NCI-H345 (cell line): ENCODE data around the gene GINS3.
"Not testable (repeated sequence)": the region's sequence is repeated elsewhere in the genome, so short reads cannot be mapped to it uniquely, and the experiment has no call there.

Experiments
- DNase-seq: peaks from one replicate; lab custom pipeline; 2025; lab: John Stamatoyannopoulos, UW

The GINS3 gene

GRCh38 chr16:58389724-58390123 lies 2.5 kb upstream of the GINS3 start:
- no peak for DNase-seq

- no peak for DNase-seq
These were observed 850 bp downstream of the GINS3 start for GRCh38 chr16:58393138-58393504.

- DNase-seq = not testable (repeated sequence)
These were observed 4.6 kb downstream of the GINS3 start for GRCh38 chr16:58396897-58397296.

- DNase-seq = no peak
These were observed 7.7 kb downstream of the GINS3 start for GRCh38 chr16:58399718-58400633.

GRCh38 chr16:58401305-58401704 lies 9.0 kb downstream of the GINS3 start:
- DNase-seq = not testable (repeated sequence)

- DNase-seq = no peak
These were observed 10.5 kb downstream of the GINS3 start for GRCh38 chr16:58402796-58403195.

- DNase-seq = no peak
These were observed 17.2 kb downstream of the GINS3 start for GRCh38 chr16:58409316-58409973.

- no peak for DNase-seq
These were observed 19.1 kb downstream of the GINS3 start for GRCh38 chr16:58411336-58411735.

- no peak for DNase-seq
These were observed 19.7 kb downstream of the GINS3 start for GRCh38 chr16:58411736-58412614.

- DNase-seq = not testable (repeated sequence)
These were observed 20.3 kb downstream of the GINS3 start for GRCh38 chr16:58412615-58412970.

- no peak for DNase-seq
These were observed 21.1 kb downstream of the GINS3 start for GRCh38 chr16:58413359-58413758.

GRCh38 chr16:58415003-58415402 lies 22.7 kb downstream of the GINS3 start:
- no peak for DNase-seq

- not testable (repeated sequence) for DNase-seq
These were observed 23.7 kb downstream of the GINS3 start for GRCh38 chr16:58415961-58416360.

GRCh38 chr16:58417035-58417434 lies 24.8 kb downstream of the GINS3 start:
- DNase-seq = no peak

GRCh38 chr16:58417600-58417999 lies 25.3 kb downstream of the GINS3 start:
- no peak for DNase-seq

- DNase-seq = no peak
These were observed 25.8 kb downstream of the GINS3 start for GRCh38 chr16:58418026-58418425.

- no peak for DNase-seq
These were observed 26.3 kb downstream of the GINS3 start for GRCh38 chr16:58418601-58419000.

- no peak for DNase-seq
These were observed 27.1 kb downstream of the GINS3 start for GRCh38 chr16:58419241-58419990.

- no peak for DNase-seq
These were observed 28.8 kb downstream of the GINS3 start for GRCh38 chr16:58421059-58421458.

GRCh38 chr16:58421529-58421928 lies 29.3 kb downstream of the GINS3 start:
- no peak for DNase-seq

GRCh38 chr16:58422809-58423208 lies 30.5 kb downstream of the GINS3 start:
- DNase-seq = no peak

- DNase-seq = no peak
These were observed 33.0 kb downstream of the GINS3 start for GRCh38 chr16:58425245-58425644.
